Pancreas (tissue), 10 donors: ENCODE results near the gene DAZAP2. TPM values are rescaled to one million over a fixed set of nuclear protein-coding genes. Genes with fewer than 3 reads are reported as not detected.
A peak's percentile ranks its signal among the peaks of the same experiment; 100 is the strongest.

Experiments
- ATAC-seq, 4 donors: fragments of 200-7000 bp; cut with Tn5 transposase; one replicate each; pipeline versions ENCODE4 v1.8.0 to v1.9.1; 2020; ENCODE audit warnings: mild to moderate bottlenecking in 4 of 4, moderate library complexity in 4 of 4
- DNase-seq, 6 donors: peaks; one replicate each; pipeline ENCODE4 v3.0.0-alpha.2; 2020
- FAIRE-seq: peaks from 2 replicates; lab custom pipeline; 2012; peaks lifted over from hg19 to GRCh38; lab: Jason Lieb, UNC
- H3K27ac ChIP-seq, 4 donors: fragments of 200-600 bp; sonication (generic); 1 replicate in 3 of 4; 2 replicates in 1 of 4; pipeline versions ENCODE4 v1.5.0 to v1.8.0; 2020
- H3K27me3 ChIP-seq, 4 donors: fragments of 200-600 bp; one replicate each; pipeline ENCODE4 v1.8.0; 2021
- H3K36me3 ChIP-seq, 3 donors: fragments of 200-600 bp; sonication (generic) in 1 of 3; one replicate each; pipeline versions ENCODE4 v1.5.0 to v1.8.0; 2020 to 2021
- H3K4me1 ChIP-seq, 3 donors: fragments of 200-600 bp; one replicate each; pipeline ENCODE4 v1.8.0; 2021
- H3K4me3 ChIP-seq, 4 donors: fragments of 200-600 bp; sonication (generic) in 2 of 4; one replicate each; pipeline versions ENCODE4 v1.5.0 to v1.8.0; 2020 to 2021
- H3K9me3 ChIP-seq, 4 donors: fragments of 200-600 bp; one replicate each; pipeline ENCODE4 v1.8.0; 2021
- WGBS, 2 donors: extraction: QIAGEN DNeasy Blood & Tissue Kit; methylation state at CpG; one replicate each; pipeline ENCODE4 v1.1.7; 2013; 5-methylcytosine and 5-hydroxymethylcytosine counted together
- intact Hi-C, 3 donors: fragments of 100-400 bp; cut with DNase I; formaldehyde crosslinking; loops; one replicate each; pipeline versions ENCODE4 v1.11.1 to v1.14.2; 2022
- polyA plus RNA-seq, 2 donors: library from polyadenylated mRNA; stranded (reverse); fragments of 200-250 nt; gene quantifications; one replicate each; pipeline ENCODE4 v1.2.3, GENCODE V29; 2013
- total RNA-seq, 6 donors: library from RNA; stranded (reverse); fragmentation: NEBNext Ultra II Directional in 4 of 6; extraction: Animal tissue kit (Norgen Biotek cat#: 25700) in 4 of 6; gene quantifications; one replicate each; pipeline versions ENCODE4 v1.2.1 to v1.2.4, GENCODE V29; 2021 to 2023
- TF ChIP-seq, protein P1 (sequence below), 4 donors: fragments of 200-600 bp; sonication (generic) in 3 of 4; IDR thresholded peaks; one replicate each; pipeline versions ENCODE4 v1.5.0 to v1.8.0; 2021; ENCODE audit warnings: antibody characterized with exemption in 4 of 4
- donor health status: healthy with polysubstance abuse.
- donor health status: DM: no; HTN: no; CAD: no; lungs with moderate emphysema.
- donor health status: DM: no; HTN: no; CAD: no.
- donor health status: control.
- donor health status: control.
- donor health status: Bipolar disorder and iron deficiency.
- donor health status: DM: yes; HTN: yes; CAD: no.
- donor health status: DM: no; HTN: no; CAD: no.
- donor health status: DM: no; HTN: no; CAD: no.
- donor health status: DM: yes; HTN: yes; CAD: no.

DAZAP2 gene
- total and polyA plus RNA-seq, 8 donors = 43.1 to 123 (median 63.6) TPM

DNA sequence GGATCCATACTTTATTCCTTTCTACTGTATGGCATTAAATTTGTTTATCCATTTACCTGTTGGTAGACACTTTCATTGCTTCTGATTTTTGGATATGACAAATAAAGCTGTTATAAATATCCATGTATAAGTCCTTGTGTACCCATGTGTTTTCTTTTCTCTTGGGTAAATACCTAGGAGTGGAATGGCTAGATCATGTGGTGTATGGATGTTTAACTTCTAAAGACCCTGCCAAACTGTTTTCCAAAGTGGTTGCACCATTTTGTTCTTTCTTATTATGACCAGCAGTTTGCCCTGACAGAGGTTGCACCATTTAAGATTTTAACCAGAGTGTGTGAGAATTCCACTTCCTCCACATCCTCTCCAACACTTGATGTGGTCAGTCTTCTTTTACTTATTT is 6.0 kb upstream of the DAZAP2 start:
- Histone ChIP-seq H3K4me1 (no peaks in the 10 kb centered on the region), H3K36me3 (no peaks in the 10 kb centered on the region), H3K9me3 (no peaks in the 10 kb centered on the region), H3K27me3 (no peaks in the 10 kb centered on the region), H3K27ac (no peak overlapping the region), H3K4me3 (no peak overlapping the region)
- DNase-seq = no peak
- TF ChIP-seq, protein P1, sequence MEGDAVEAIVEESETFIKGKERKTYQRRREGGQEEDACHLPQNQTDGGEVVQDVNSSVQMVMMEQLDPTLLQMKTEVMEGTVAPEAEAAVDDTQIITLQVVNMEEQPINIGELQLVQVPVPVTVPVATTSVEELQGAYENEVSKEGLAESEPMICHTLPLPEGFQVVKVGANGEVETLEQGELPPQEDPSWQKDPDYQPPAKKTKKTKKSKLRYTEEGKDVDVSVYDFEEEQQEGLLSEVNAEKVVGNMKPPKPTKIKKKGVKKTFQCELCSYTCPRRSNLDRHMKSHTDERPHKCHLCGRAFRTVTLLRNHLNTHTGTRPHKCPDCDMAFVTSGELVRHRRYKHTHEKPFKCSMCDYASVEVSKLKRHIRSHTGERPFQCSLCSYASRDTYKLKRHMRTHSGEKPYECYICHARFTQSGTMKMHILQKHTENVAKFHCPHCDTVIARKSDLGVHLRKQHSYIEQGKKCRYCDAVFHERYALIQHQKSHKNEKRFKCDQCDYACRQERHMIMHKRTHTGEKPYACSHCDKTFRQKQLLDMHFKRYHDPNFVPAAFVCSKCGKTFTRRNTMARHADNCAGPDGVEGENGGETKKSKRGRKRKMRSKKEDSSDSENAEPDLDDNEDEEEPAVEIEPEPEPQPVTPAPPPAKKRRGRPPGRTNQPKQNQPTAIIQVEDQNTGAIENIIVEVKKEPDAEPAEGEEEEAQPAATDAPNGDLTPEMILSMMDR (IDR thresholded peaks at IDR 0.05) = no peak
- intact Hi-C loops = no loop called here
- FAIRE-seq = no peak
- no peak for ATAC-seq

- peaks cover 0 to 3% (median 0%) of the 10 kb centered on the region in 3 donors for H3K4me1 ChIP-seq
- TF ChIP-seq, protein P1 (IDR thresholded peaks at IDR 0.05) = no peak
- intact Hi-C loops = no loop called here
- no peaks in the 10 kb centered on the region for H3K27me3 ChIP-seq
- DNase-seq = no peak
- H3K4me3 ChIP-seq = no peak overlapping the region
- ATAC-seq = no peak
- no peak overlapping the region for H3K27ac ChIP-seq
- H3K36me3 ChIP-seq = no peaks in the 10 kb centered on the region
- 26 to 31% methylated on average over 5 of the region's 5 CpGs for WGBS, 2 donors
- FAIRE-seq = no peak
- H3K9me3 ChIP-seq = no peaks in the 10 kb centered on the region
These were observed 4.1 kb upstream of the DAZAP2 start for GRCh38 chr12:51234530-51234929.

- H3K4me3 ChIP-seq = peak overlapping the region; percentile 26 to 100 (median 88)
- peaks cover 0 to 16% (median 9%) of the 10 kb centered on the region in 3 donors for H3K4me1 ChIP-seq
- H3K36me3 ChIP-seq = peaks cover 0 to 27% (median 8%) of the 10 kb centered on the region in 3 donors
- 5 to 7% methylated on average over 10 of the region's 10 CpGs for WGBS, 2 donors
- peak in 1 of 6 donors; percentile 31 for DNase-seq
- peak; percentile 6 to 22 (median 10) for ATAC-seq
- TF ChIP-seq, protein P1 (IDR thresholded peaks at IDR 0.05) = no peak
- no peaks in the 10 kb centered on the region for H3K9me3 ChIP-seq
- no peak for FAIRE-seq
- intact Hi-C loops = no loop called here
- peak overlapping the region; percentile 100 for H3K27ac ChIP-seq
- no peaks in the 10 kb centered on the region for H3K27me3 ChIP-seq
These were observed 553 bp upstream of the DAZAP2 start for GRCh38 chr12:51238037-51238509.

- Histone ChIP-seq H3K27me3 (no peaks in the 10 kb centered on the region), H3K4me1 (peaks cover 0 to 16% (median 9%) of the 10 kb centered on the region in 3 donors), H3K36me3 (peaks cover 0 to 27% (median 8%) of the 10 kb centered on the region in 3 donors), H3K9me3 (no peaks in the 10 kb centered on the region), H3K27ac (no peak overlapping the region), H3K4me3 (no peak overlapping the region)
- intact Hi-C loops = no loop called here
- 57 to 66% methylated on average over 2 of the region's 2 CpGs for WGBS, 2 donors
- TF ChIP-seq, protein P1 (IDR thresholded peaks at IDR 0.05) = no peak
- DNase-seq = no peak
- FAIRE-seq = no peak
- no peak for ATAC-seq
These were observed 2.3 kb downstream of the DAZAP2 start for GRCh38 chr12:51240971-51241370.

DNA sequence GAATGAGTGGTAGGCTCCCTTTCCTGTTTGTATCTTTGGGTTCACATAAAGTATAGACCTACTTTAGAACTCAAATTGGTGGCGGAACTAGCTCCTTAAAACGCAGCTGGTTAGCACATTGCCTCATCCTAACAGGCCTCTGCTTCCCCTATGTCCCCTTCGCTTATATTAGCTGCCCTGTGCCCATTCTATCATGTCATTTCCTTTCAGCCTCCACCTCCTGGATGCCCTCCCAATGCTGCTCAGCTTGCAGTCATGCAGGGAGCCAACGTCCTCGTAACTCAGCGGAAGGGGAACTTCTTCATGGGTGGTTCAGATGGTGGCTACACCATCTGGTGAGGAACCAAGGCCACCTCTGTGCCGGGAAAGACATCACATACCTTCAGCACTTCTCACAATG is 3.5 kb downstream of the DAZAP2 start:
- H3K36me3 ChIP-seq = peaks cover 0 to 27% (median 8%) of the 10 kb centered on the region in 3 donors
- no peaks in the 10 kb centered on the region for H3K9me3 ChIP-seq
- H3K4me3 ChIP-seq = no peak overlapping the region
- no peaks in the 10 kb centered on the region for H3K27me3 ChIP-seq
- ATAC-seq (no peak), FAIRE-seq (no peak), DNase-seq (no peak)
- H3K27ac ChIP-seq = no peak overlapping the region
- WGBS, 2 donors = 69 to 82% methylated on average over 7 of the region's 7 CpGs
- H3K4me1 ChIP-seq = peaks cover 5 to 16% (median 9%) of the 10 kb centered on the region in 3 donors
- TF ChIP-seq, protein P1 (IDR thresholded peaks at IDR 0.05) = no peak
- intact Hi-C loops = no loop called here
